Measurements from ENCODE around the gene RXFP3.

RXFP3 gene

DNA sequence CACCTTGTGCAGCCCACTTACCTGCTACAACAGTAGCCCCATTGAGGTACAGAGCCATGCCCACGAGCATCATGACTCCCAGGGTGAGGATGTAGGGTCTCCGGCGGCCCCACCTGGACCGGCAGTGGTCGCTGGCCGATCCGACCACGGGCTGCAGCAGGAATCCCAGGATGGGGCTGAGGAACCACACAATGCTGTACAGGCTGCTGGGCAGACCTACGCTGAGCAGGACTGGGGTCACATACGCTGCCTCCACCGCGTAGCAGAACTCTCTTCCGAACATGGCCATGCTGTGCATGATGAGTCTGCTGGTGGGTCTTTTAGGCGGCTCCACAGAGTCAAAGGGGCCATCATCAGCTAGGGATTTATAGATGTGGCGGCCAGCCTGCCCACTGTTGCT lies 48.0 kb downstream of the RXFP3 start:
- DNase-seq, result no peak

- no peak for DNase-seq
Observed at GRCh38 chr5:33984671-33985124, 48.5 kb downstream of the RXFP3 start, which contains the start of gene SLC45A2. SLC45A2 (minus strand) TSS chr5:33984693; CDS start chr5:33984583, 110 bp downstream.

DNA sequence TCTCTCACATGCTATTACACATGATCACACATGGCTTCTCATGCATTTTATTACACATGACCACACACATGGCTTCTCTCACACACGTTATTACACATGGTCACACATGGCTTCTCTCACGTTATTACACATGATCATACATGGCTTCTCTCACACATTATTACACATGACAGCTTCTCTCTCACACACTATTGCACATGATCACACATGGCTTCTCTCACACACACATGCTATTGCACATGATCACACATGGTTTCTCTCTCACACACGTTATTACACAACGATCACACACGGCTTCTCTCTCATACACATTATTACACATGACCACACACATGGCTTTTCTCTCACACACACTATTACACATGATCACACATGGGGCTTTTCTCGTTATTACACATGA lies 49.3 kb downstream of the RXFP3 start:
- DNase-seq, result no peak

All from NCI-H748 treated with DMSO at 0.1 percent for 48 hours (cell line).